Measurements from ENCODE around the gene TOP2B.

Gene TOP2B, protein sequence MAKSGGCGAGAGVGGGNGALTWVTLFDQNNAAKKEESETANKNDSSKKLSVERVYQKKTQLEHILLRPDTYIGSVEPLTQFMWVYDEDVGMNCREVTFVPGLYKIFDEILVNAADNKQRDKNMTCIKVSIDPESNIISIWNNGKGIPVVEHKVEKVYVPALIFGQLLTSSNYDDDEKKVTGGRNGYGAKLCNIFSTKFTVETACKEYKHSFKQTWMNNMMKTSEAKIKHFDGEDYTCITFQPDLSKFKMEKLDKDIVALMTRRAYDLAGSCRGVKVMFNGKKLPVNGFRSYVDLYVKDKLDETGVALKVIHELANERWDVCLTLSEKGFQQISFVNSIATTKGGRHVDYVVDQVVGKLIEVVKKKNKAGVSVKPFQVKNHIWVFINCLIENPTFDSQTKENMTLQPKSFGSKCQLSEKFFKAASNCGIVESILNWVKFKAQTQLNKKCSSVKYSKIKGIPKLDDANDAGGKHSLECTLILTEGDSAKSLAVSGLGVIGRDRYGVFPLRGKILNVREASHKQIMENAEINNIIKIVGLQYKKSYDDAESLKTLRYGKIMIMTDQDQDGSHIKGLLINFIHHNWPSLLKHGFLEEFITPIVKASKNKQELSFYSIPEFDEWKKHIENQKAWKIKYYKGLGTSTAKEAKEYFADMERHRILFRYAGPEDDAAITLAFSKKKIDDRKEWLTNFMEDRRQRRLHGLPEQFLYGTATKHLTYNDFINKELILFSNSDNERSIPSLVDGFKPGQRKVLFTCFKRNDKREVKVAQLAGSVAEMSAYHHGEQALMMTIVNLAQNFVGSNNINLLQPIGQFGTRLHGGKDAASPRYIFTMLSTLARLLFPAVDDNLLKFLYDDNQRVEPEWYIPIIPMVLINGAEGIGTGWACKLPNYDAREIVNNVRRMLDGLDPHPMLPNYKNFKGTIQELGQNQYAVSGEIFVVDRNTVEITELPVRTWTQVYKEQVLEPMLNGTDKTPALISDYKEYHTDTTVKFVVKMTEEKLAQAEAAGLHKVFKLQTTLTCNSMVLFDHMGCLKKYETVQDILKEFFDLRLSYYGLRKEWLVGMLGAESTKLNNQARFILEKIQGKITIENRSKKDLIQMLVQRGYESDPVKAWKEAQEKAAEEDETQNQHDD (N-terminal part only)

DNA sequence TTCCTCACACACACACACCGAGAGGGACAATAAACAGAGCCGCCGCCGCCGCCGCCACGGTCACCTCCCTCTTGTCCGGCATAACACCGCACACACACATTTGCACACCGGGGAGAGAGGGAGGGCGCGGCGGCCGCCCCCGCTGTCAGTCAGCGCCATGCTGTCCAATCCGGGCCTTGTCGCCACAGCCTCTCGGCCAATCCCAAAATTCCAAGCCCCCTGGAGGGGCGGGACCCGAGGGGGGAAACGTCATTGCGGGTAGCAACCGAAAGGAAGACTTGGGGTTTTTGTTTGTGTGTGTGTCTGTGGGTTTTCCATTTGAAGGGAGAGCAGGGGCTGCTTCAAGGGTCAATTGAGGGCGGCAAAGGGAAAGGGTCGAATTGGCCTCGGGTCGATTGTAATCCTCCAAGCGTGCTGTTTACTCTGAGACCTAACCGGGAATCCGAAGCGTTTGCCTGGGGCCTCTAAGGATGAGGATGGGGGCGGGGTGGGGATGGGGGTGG, at the start of gene TOP2B:
TOP2B (minus strand) TSS at position 96 of the 503 bp plus-strand sequence. CDS start 610 bp downstream, outside the sequence.
- Histone ChIP-seq H3F3A (ENCODE audit: low read depth) (peaks cover 7% of the 10 kb centered on the region; the same call in 1 of the 2 replicates), H4K20me1 (ENCODE audit: insufficient read depth, low read length, poor library complexity, severe bottlenecking) (peaks cover 40% of the 10 kb centered on the region), H3K4me2 (ENCODE audit: low read depth, low read length, poor library complexity, severe bottlenecking) (peak within 1 kb of the TSS; percentile 92), H3K9me2 (replicated peaks; ENCODE audit: low read depth, low read length) (no peaks in the 10 kb centered on the region), H3K9me3 (ENCODE audit: insufficient read depth, low read depth, low read length) (no peaks in the 10 kb centered on the region), H3K27me3 (ENCODE audit: insufficient read depth, low read length, poor library complexity, severe bottlenecking) (peaks cover 11% of the 10 kb centered on the region), H3K4me3 (ENCODE audit: low read length, poor library complexity, severe bottlenecking) (peak within 1 kb of the TSS; percentile 88), H3K9ac (ENCODE audit: low read depth, low read length, poor library complexity, severe bottlenecking) (peak within 1 kb of the TSS; percentile 86), H3K79me2 (ENCODE audit: insufficient read depth, low read length) (peaks cover 67% of the 10 kb centered on the region), H3K36me3 (ENCODE audit: insufficient read depth, low read length) (no peaks in the 10 kb centered on the region), H3K4me1 (ENCODE audit: insufficient read depth, low read length, poor library complexity, severe bottlenecking) (peaks cover 57% of the 10 kb centered on the region), H2AFZ (ENCODE audit: low read length) (no peak within 1 kb of the TSS)
- no peak for TF ChIP-seq EZH2phosphoT487 (IDR thresholded peaks at IDR 0.05; ENCODE audit: borderline replicate concordance)

DNA sequence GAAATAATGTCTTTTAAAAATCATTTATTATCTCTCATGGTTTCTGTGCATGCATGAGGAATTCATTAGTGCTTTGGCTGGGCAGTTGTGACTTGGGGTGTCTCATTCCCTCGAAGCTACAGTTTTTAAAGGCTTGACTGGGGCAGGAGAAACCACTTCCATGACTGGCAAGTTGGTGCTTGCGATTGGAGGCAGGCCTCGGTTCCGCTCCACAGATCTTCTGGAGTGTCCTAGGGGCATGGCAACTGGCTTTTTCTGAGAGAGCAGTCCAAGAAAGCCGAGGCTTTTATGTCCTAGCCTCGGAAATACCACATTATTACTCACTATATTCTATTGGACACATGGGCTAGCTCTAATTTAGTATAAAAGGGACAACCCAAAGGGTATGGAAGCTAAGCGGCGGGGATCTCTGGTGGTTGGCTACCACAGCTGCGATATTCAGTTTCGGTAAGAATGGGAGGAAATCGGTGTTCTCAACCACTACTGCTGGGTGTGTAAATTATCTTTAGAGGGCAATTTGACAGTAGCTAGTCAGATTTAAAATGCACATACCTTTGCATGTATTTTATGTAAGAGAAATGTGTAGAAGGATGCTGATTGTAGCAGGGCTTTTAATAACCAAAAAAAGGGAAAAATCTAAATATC, 48.8 kb upstream of the TOP2B start:
- Histone ChIP-seq H3K9me2 (replicated peaks; ENCODE audit: low read depth, low read length) (no peaks in the 10 kb centered on the region), H3K9ac (ENCODE audit: low read depth, low read length, poor library complexity, severe bottlenecking) (no peak overlapping the region), H3K4me3 (ENCODE audit: low read length, poor library complexity, severe bottlenecking) (no peak overlapping the region), H3K4me2 (ENCODE audit: low read depth, low read length, poor library complexity, severe bottlenecking) (no peak overlapping the region), H3K27me3 (ENCODE audit: insufficient read depth, low read length, poor library complexity, severe bottlenecking) (no peaks in the 10 kb centered on the region), H3F3A (ENCODE audit: low read depth) (no peaks in the 10 kb centered on the region), H4K20me1 (ENCODE audit: insufficient read depth, low read length, poor library complexity, severe bottlenecking) (no peaks in the 10 kb centered on the region), H3K4me1 (ENCODE audit: insufficient read depth, low read length, poor library complexity, severe bottlenecking) (no peaks in the 10 kb centered on the region), H3K36me3 (ENCODE audit: insufficient read depth, low read length) (no peaks in the 10 kb centered on the region), H3K9me3 (ENCODE audit: insufficient read depth, low read depth, low read length) (no peaks in the 10 kb centered on the region), H2AFZ (ENCODE audit: low read length) (no peak overlapping the region), H3K79me2 (ENCODE audit: insufficient read depth, low read length) (no peaks in the 10 kb centered on the region)
- no peak for TF ChIP-seq EZH2phosphoT487 (IDR thresholded peaks at IDR 0.05; ENCODE audit: borderline replicate concordance)
- TF ChIP-seq, protein P1, sequence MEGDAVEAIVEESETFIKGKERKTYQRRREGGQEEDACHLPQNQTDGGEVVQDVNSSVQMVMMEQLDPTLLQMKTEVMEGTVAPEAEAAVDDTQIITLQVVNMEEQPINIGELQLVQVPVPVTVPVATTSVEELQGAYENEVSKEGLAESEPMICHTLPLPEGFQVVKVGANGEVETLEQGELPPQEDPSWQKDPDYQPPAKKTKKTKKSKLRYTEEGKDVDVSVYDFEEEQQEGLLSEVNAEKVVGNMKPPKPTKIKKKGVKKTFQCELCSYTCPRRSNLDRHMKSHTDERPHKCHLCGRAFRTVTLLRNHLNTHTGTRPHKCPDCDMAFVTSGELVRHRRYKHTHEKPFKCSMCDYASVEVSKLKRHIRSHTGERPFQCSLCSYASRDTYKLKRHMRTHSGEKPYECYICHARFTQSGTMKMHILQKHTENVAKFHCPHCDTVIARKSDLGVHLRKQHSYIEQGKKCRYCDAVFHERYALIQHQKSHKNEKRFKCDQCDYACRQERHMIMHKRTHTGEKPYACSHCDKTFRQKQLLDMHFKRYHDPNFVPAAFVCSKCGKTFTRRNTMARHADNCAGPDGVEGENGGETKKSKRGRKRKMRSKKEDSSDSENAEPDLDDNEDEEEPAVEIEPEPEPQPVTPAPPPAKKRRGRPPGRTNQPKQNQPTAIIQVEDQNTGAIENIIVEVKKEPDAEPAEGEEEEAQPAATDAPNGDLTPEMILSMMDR (conservative IDR thresholded peaks at IDR 0.05; ENCODE audit: low read length), result no peak

GRCh38 chr3:25711090-25711489, 46.4 kb upstream of the TOP2B start:
- H3K9ac ChIP-seq (ENCODE audit: low read depth, low read length, poor library complexity, severe bottlenecking), result no peak overlapping the region
- no peaks in the 10 kb centered on the region for H3K9me3 ChIP-seq (ENCODE audit: insufficient read depth, low read depth, low read length)
- no peak overlapping the region for H3K4me2 ChIP-seq (ENCODE audit: low read depth, low read length, poor library complexity, severe bottlenecking)
- H3K4me3 ChIP-seq (ENCODE audit: low read length, poor library complexity, severe bottlenecking), result no peak overlapping the region
- no peaks in the 10 kb centered on the region for H3K9me2 ChIP-seq (replicated peaks; ENCODE audit: low read depth, low read length)
- H3K79me2 ChIP-seq (ENCODE audit: insufficient read depth, low read length), result no peaks in the 10 kb centered on the region
- H3K4me1 ChIP-seq (ENCODE audit: insufficient read depth, low read length, poor library complexity, severe bottlenecking), result no peaks in the 10 kb centered on the region
- TF ChIP-seq, protein P1 (conservative IDR thresholded peaks at IDR 0.05; ENCODE audit: low read length), result no peak
- no peak for TF ChIP-seq EZH2phosphoT487 (IDR thresholded peaks at IDR 0.05; ENCODE audit: borderline replicate concordance)
- no peaks in the 10 kb centered on the region for H4K20me1 ChIP-seq (ENCODE audit: insufficient read depth, low read length, poor library complexity, severe bottlenecking)
- no peaks in the 10 kb centered on the region for H3K27me3 ChIP-seq (ENCODE audit: insufficient read depth, low read length, poor library complexity, severe bottlenecking)
- H3K36me3 ChIP-seq (ENCODE audit: insufficient read depth, low read length), result no peaks in the 10 kb centered on the region
- no peaks in the 10 kb centered on the region for H3F3A ChIP-seq (ENCODE audit: low read depth)
- H2AFZ ChIP-seq (ENCODE audit: low read length), result no peak overlapping the region
